ENCODE data around the gene TLE2. TPM values are rescaled to one million over a fixed set of nuclear protein-coding genes. Genes with fewer than 3 reads are reported as not detected.
"Not testable (repeated sequence)": the region's sequence is repeated elsewhere in the genome, so short reads cannot be mapped to it uniquely, and the experiment has no call there.

TLE2 gene
- total and polyA plus RNA-seq, 2 of the 4 experiments (the other 2 are of a cell fraction) = under 0.01 to 0.41 TPM

DNA sequence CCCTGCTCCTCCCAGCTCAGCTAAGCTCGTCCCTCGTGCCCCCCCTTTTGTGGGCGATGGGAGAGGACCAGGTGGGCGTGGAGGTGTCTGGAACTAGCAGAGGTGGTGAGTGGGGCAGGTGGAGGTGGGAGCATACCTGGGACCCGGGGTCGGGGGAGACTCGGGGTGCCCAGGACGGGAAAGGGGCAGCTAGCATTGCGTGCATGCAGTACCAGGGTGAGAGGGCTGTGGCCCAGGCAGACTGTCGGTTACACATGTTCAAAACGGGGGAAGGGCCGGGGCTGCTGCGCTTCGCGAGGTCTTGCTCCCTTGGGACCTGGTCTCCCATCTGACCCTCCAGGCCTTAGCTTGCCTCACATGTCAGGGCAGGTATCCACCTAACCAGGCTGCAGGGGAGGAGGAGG is 24.1 kb upstream of the TLE2 start:
- intact Hi-C loops (cut with micrococcal nuclease) (no loop called here), dilution Hi-C loops (cut with HindIII; ENCODE audit: low sequenced_read_pairs, unreplicated experiment) (no loop called here), in situ Hi-C loops (cut with MboI; ENCODE audit: low sequenced_read_pairs) (no loop called here)
- no peak overlapping the region for H3K18ac ChIP-seq (ENCODE audit: low read depth, low read length)
- H3K27ac ChIP-seq (ENCODE audit: insufficient read depth, low read length) = no peak overlapping the region
- POLR2A ChIA-PET (ENCODE audit: unreplicated experiment) = interaction anchor here (0.7 kb wide), 1 partner anchor 492 kb away, joined by 11 read pairs; no protein-coding TSS in a partner anchor
- H4K91ac ChIP-seq (ENCODE audit: insufficient read depth, low read depth, low read length) = no peak overlapping the region
- peaks cover 21% of the 10 kb centered on the region for H3K4me1 ChIP-seq (ENCODE audit: control insufficient read depth, insufficient read depth, low read length)
- H3K4ac ChIP-seq (ENCODE audit: low read depth, low read length) = no peak overlapping the region
- H3K4me2 ChIP-seq (ENCODE audit: low read depth, low read length) = no peak overlapping the region
- no peak overlapping the region for H2BK5ac ChIP-seq (ENCODE audit: low read depth, low read length, poor library complexity, severe bottlenecking)
- CTCF ChIA-PET = no interaction called here
- H3K9me3 ChIP-seq (ENCODE audit: control insufficient read depth, insufficient read depth, low read length) = no peaks in the 10 kb centered on the region
- no peak overlapping the region for H3K23ac ChIP-seq (ENCODE audit: low read depth, low read length)
- H2BK15ac ChIP-seq (ENCODE audit: low read depth, low read length) = no peak overlapping the region
- no peak overlapping the region for H4K8ac ChIP-seq (ENCODE audit: low read depth in 2 of 2, low read length in 2 of 2)
- peaks cover 37% of the 10 kb centered on the region for H4K20me1 ChIP-seq (ENCODE audit: insufficient read depth, low read length)
- WGBS, 2 experiments (ENCODE audit: extremely low coverage in 2 of 2, insufficient read length in 1 of 2) = 81% methylated on average over 11 of the region's 15 CpGs; no CpG with 5 or more reads in 1 of the 2 experiments
- DNase-seq (no peak), ATAC-seq (ENCODE audit: low read depth) (no peak)
- TF ChIP-seq SMC3 (IDR thresholded peaks at IDR 0.05; ENCODE audit: low read depth, low read length) = no peak
- TF ChIP-seq FOS (IDR thresholded peaks at IDR 0.05; ENCODE audit: low read depth, low read length) = no peak
- no peak for TF ChIP-seq MAZ (IDR thresholded peaks at IDR 0.05; ENCODE audit: borderline replicate concordance, low read depth, low read length)
- TF ChIP-seq MAFK (IDR thresholded peaks at IDR 0.05; ENCODE audit: low read depth, low read length) = no peak
- no peak for TF ChIP-seq ELK1 (IDR thresholded peaks at IDR 0.05; ENCODE audit: borderline replicate concordance, low read depth, low read length)
- no peak for TF ChIP-seq RCOR1 (IDR thresholded peaks at IDR 0.05; ENCODE audit: insufficient replicate concordance, low read length)
- H3K56ac ChIP-seq (ENCODE audit: extremely low read depth, insufficient read depth, low read length) = no peak overlapping the region
- no peak overlapping the region for H3K14ac ChIP-seq (replicated peaks; ENCODE audit: low read depth, low read length)
- H2BK120ac ChIP-seq (ENCODE audit: low read depth, low read length) = no peak overlapping the region
- BruUV-seq (replicated peaks) = TSS peak; percentile 98
- H4K5ac ChIP-seq (ENCODE audit: low read depth, low read length) = no peak overlapping the region
- no peak overlapping the region for H2BK20ac ChIP-seq (ENCODE audit: low read depth, low read length)
- H2AK9ac ChIP-seq (replicated peaks; ENCODE audit: low read depth, low read length, poor library complexity) = no peak overlapping the region
- H3K36me3 ChIP-seq (ENCODE audit: control insufficient read depth, insufficient read depth, low read length) = peaks cover 45% of the 10 kb centered on the region
- no peak overlapping the region for H2AFZ ChIP-seq (replicated peaks; ENCODE audit: low read length, poor library complexity)
- peaks cover 13 to 28% of the 10 kb centered on the region in 2 experiments for H3K79me1 ChIP-seq (ENCODE audit: low read depth in 1 of 2, low read length in 2 of 2)
- H3K9ac ChIP-seq (ENCODE audit: low read depth, low read length) = no peak overlapping the region
- H3K9me1 ChIP-seq (ENCODE audit: insufficient read depth, low read length) = peaks cover 3% of the 10 kb centered on the region; the same call in 1 of the 2 replicates
- no peak overlapping the region for H3K4me3 ChIP-seq (ENCODE audit: insufficient read depth, low read depth, low read length)
- H2AK5ac ChIP-seq (ENCODE audit: low read depth, low read length) = no peak overlapping the region
- no peaks in the 10 kb centered on the region for H3K27me3 ChIP-seq (ENCODE audit: control insufficient read depth, insufficient read depth, low read length)

DNA sequence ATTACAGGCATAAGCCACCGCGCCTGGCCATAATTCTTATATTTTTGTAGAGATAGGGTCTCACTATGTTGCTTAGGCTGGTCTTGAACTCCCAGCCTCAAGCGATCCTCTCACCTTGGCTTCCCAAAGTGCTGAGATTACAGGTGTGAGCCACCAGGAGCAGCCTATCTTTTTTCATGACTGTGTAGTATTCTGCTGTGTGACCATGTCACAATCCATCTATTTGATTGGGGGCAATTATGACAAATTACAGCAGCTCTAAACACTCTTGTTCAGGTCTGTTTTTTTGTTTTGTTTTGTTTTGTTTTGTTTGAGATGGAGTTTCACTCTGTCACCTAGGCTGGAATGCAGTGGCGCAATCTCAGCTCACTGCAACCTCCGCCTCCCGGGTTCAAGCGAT is 20.9 kb upstream of the TLE2 start:
- H3K18ac ChIP-seq (ENCODE audit: low read depth, low read length); H3K4me1 ChIP-seq (ENCODE audit: control insufficient read depth, insufficient read depth, low read length); H2BK20ac ChIP-seq (ENCODE audit: low read depth, low read length); CTCF ChIA-PET; H4K91ac ChIP-seq (ENCODE audit: insufficient read depth, low read depth, low read length); dilution Hi-C loops (cut with HindIII; ENCODE audit: low sequenced_read_pairs, unreplicated experiment); in situ Hi-C loops (cut with MboI; ENCODE audit: low sequenced_read_pairs); H3K23ac ChIP-seq (ENCODE audit: low read depth, low read length); H3K4ac ChIP-seq (ENCODE audit: low read depth, low read length); DNase-seq; H2AK5ac ChIP-seq (ENCODE audit: low read depth, low read length); H3K9ac ChIP-seq (ENCODE audit: low read depth, low read length); H3K27ac ChIP-seq (ENCODE audit: insufficient read depth, low read length); H4K5ac ChIP-seq (ENCODE audit: low read depth, low read length); H3K9me1 ChIP-seq (ENCODE audit: insufficient read depth, low read length); H2BK15ac ChIP-seq (ENCODE audit: low read depth, low read length); BruUV-seq (replicated peaks); intact Hi-C loops (cut with micrococcal nuclease); POLR2A ChIA-PET (ENCODE audit: unreplicated experiment); H3K79me1 ChIP-seq (ENCODE audit: low read depth in 1 of 2, low read length in 2 of 2); H2AFZ ChIP-seq (replicated peaks; ENCODE audit: low read length, poor library complexity); H2BK5ac ChIP-seq (ENCODE audit: low read depth, low read length, poor library complexity, severe bottlenecking); H3K14ac ChIP-seq (replicated peaks; ENCODE audit: low read depth, low read length); H3K4me3 ChIP-seq (ENCODE audit: insufficient read depth, low read depth, low read length); H3K56ac ChIP-seq (ENCODE audit: extremely low read depth, insufficient read depth, low read length); H2BK120ac ChIP-seq (ENCODE audit: low read depth, low read length); H2AK9ac ChIP-seq (replicated peaks; ENCODE audit: low read depth, low read length, poor library complexity); H3K27me3 ChIP-seq (ENCODE audit: control insufficient read depth, insufficient read depth, low read length); ATAC-seq (ENCODE audit: low read depth); H3K4me2 ChIP-seq (ENCODE audit: low read depth, low read length); H4K8ac ChIP-seq (ENCODE audit: low read depth in 2 of 2, low read length in 2 of 2); H3K9me3 ChIP-seq (ENCODE audit: control insufficient read depth, insufficient read depth, low read length): not testable (repeated sequence)
- WGBS, 2 experiments (ENCODE audit: extremely low coverage in 2 of 2, insufficient read length in 1 of 2) = no CpG with 5 or more reads among the region's 7 CpGs
- H3K36me3 ChIP-seq (ENCODE audit: control insufficient read depth, insufficient read depth, low read length) = peaks cover 19% of the 10 kb centered on the region
- peaks cover 15% of the 10 kb centered on the region for H4K20me1 ChIP-seq (ENCODE audit: insufficient read depth, low read length)
